Vagina (tissue), 2 donors: ENCODE data around the gene ARID5A.

Experiments
- CTCF ChIP-seq, 3 experiments: fragments of 450-650 bp in 2 of 3; fragments of 200-600 bp in 1 of 3; sonication (generic) in 1 of 3; IDR thresholded peaks; one replicate each; pipeline ENCODE4 v1.5.1; 2017 to 2019; ENCODE audit warnings: antibody characterized with exemption in 3 of 3, mild to moderate bottlenecking in 2 of 3, moderate library complexity in 2 of 3
- POLR2A ChIP-seq, 2 donors: fragments of 450-650 bp; IDR thresholded peaks; one replicate each; pipeline ENCODE4 v1.6.1; 2017; ENCODE audit warnings: antibody characterized with exemption in 2 of 2, mild to moderate bottlenecking in 2 of 2, moderate library complexity in 2 of 2

GRCh38 chr2:96525211-96525507, 11.4 kb upstream of the ARID5A start:
- TF ChIP-seq CTCF (IDR thresholded peaks at IDR 0.05), result no peak
- no peak for TF ChIP-seq POLR2A (IDR thresholded peaks at IDR 0.05)
